ENCODE measurements around the gene ACTR2. TPM values are rescaled to one million over a fixed set of nuclear protein-coding genes. Genes with fewer than 3 reads are reported as not detected.
"Not testable (repeated sequence)": the region's sequence is repeated elsewhere in the genome, so short reads cannot be mapped to it uniquely, and the experiment has no call there.

Gene ACTR2
- 100 to 1,000 TPM; 235 to 273 (median 268) TPM for total RNA-seq
- long read RNA-seq, donor 1, transcript ACTR2-201 (9 exons, 3,861 nt) = major isoform, 34 of 48 reads
- long read RNA-seq, donor 1, partial matches to known transcripts = 5 of 48 reads
- long read RNA-seq, donor 1, other reads (novel, unspliced or antisense) = 9 of 48 reads
- long read RNA-seq, donor 2, transcript ACTR2-201 (9 exons, 3,861 nt) = major isoform, 51 of 68 reads
- long read RNA-seq, donor 2, partial matches to known transcripts = 4 of 68 reads
- long read RNA-seq, donor 2, other reads (novel, unspliced or antisense) = 13 of 68 reads

DNA sequence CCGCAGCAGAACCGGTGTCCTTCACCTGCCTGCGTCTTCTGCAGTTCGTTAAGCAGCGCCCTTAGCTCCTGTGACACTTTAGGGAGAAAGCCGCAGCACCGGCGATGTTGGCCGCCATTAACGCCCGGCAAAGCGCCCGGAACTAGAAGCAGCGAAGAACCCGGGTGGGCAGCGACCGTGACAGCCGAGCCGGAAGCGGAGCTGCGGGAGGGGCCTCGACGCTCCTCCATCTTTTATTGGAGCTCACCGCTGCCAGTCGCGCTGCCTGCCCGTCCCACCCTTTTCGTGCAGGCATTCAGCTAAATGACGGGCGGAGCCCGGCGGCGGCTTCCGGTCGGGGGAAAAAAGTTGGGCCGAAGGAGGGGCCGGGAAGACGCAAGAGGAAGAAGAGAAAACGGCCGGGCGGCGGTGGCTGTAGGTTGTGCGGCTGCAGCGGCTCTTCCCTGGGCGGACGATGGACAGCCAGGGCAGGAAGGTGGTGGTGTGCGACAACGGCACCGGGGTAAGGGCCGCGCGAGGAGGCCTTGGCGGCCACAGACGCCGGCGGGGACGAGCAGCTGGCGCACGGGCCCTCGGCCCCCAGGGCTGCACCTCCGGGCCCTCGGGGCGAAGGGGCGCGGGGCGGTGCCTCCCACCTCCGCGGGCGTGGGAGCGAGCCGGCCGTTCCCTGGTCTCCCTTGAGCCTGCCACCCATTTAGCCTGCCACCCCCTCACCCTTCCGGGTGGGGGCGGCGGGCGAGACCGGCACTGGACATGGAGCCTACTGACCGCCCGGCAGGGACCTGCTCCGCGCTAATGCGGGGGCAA, at the start of gene ACTR2:
Gene ACTR2, plus strand, starts transcription at position 376 of the 807 bp plus-strand sequence. Its CDS starts 79 bp downstream, at position 455.
- H3K9me3 ChIP-seq = no peaks in the 10 kb centered on the region
- H3K4me1 ChIP-seq (ENCODE audit: low read depth) = peaks cover 11% of the 10 kb centered on the region
- TF ChIP-seq, protein P1, sequence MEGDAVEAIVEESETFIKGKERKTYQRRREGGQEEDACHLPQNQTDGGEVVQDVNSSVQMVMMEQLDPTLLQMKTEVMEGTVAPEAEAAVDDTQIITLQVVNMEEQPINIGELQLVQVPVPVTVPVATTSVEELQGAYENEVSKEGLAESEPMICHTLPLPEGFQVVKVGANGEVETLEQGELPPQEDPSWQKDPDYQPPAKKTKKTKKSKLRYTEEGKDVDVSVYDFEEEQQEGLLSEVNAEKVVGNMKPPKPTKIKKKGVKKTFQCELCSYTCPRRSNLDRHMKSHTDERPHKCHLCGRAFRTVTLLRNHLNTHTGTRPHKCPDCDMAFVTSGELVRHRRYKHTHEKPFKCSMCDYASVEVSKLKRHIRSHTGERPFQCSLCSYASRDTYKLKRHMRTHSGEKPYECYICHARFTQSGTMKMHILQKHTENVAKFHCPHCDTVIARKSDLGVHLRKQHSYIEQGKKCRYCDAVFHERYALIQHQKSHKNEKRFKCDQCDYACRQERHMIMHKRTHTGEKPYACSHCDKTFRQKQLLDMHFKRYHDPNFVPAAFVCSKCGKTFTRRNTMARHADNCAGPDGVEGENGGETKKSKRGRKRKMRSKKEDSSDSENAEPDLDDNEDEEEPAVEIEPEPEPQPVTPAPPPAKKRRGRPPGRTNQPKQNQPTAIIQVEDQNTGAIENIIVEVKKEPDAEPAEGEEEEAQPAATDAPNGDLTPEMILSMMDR (IDR thresholded peaks at IDR 0.05) = no peak
- H3K36me3 ChIP-seq (ENCODE audit: low read depth) = no peaks in the 10 kb centered on the region
- intact Hi-C loops (cut with DNase I, micrococcal nuclease) = no loop called here
- H3K4me3 ChIP-seq = peak within 1 kb of the TSS; percentile 99
- ATAC-seq = peak; percentile 97
- DNase-seq = peak; percentile 95 to 99 (median 97)

DNA sequence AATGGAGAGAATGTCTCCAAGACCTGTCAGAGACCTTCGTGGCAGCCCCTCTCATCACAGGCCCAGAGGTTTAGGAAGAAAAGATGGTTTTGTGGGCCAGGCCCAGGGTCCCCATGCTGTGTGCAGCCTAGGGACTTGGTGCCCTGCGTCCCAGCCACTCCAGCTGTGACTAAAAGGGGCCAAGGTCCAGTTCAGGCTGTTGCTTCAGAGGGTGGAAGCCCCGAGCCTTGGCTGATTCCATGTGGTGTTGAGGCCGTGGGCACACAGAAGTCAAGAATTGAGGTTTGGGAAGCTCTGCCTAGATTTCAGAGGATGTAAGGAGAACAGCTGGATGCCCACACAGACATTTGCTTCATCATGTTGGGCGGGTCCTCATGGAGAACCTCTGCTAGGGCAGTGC, 45.1 kb upstream of the ACTR2 start:
- Histone ChIP-seq H3K4me3 (no peak overlapping the region), H3K9me3 (no peaks in the 10 kb centered on the region), H3K4me1 (ENCODE audit: low read depth) (peaks cover 20% of the 10 kb centered on the region), H3K36me3 (ENCODE audit: low read depth) (no peaks in the 10 kb centered on the region)
- intact Hi-C loops (cut with DNase I, micrococcal nuclease) = loop anchor here (10.0 kb wide), 2 partner anchors 108 to 118 kb away; no protein-coding TSS in a partner anchor
- ATAC-seq (no peak), DNase-seq (no peak)
- TF ChIP-seq, protein P1 (IDR thresholded peaks at IDR 0.05) = no peak

DNA sequence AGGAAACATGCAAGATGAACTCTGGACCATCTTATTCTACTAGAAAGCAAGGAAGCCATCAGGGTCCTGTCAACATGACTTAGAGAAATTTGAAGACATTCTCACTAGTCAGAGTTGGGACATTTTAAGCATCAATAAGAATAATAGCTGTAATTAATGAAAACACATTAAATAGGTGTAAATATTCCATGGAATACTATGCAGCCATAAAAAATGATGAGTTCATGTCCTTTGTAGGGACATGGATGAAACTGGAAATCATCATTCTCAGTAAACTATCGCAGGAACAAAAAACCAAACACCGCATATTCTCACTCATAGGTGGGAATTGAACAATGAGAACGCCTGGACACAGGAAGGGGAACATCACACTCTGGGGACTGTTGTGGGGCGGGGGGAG, 44.2 kb upstream of the ACTR2 start:
- not testable (repeated sequence) for H3K4me3 ChIP-seq; H3K36me3 ChIP-seq (ENCODE audit: low read depth); H3K9me3 ChIP-seq; DNase-seq; ATAC-seq
- H3K4me1 ChIP-seq (ENCODE audit: low read depth) = peaks cover 14% of the 10 kb centered on the region
- intact Hi-C loops (cut with DNase I, micrococcal nuclease) = loop anchor here (10.0 kb wide), 2 partner anchors 109 to 119 kb away; no protein-coding TSS in a partner anchor

DNA sequence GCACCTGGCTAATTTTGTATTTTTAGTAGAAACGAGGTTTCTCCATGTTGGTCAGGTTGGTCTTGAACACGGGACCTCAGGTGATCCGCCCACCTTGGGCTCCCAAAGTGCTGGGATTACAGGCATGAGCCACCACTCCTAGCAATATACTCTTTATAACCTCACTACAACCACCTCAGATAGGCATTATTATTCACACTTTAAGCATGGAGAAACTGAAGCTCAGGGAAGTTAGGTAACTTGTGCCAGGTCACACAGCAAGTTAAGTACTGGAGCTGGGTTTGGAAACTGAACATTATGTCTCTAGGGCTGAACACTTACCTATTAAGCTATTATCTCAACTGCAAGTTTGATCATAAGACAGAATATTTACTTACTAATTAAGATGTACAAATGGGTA, 42.6 kb upstream of the ACTR2 start:
- TF ChIP-seq, protein P1 (IDR thresholded peaks at IDR 0.05) = no peak
- DNase-seq (no peak), ATAC-seq (no peak)
- intact Hi-C loops (cut with DNase I, micrococcal nuclease) = loop anchor here (10.0 kb wide), 2 partner anchors 110 to 120 kb away; no protein-coding TSS in a partner anchor
- Histone ChIP-seq H3K36me3 (ENCODE audit: low read depth) (no peaks in the 10 kb centered on the region), H3K9me3 (no peaks in the 10 kb centered on the region), H3K4me3 (no peak overlapping the region), H3K4me1 (ENCODE audit: low read depth) (peaks cover 14% of the 10 kb centered on the region)

DNA sequence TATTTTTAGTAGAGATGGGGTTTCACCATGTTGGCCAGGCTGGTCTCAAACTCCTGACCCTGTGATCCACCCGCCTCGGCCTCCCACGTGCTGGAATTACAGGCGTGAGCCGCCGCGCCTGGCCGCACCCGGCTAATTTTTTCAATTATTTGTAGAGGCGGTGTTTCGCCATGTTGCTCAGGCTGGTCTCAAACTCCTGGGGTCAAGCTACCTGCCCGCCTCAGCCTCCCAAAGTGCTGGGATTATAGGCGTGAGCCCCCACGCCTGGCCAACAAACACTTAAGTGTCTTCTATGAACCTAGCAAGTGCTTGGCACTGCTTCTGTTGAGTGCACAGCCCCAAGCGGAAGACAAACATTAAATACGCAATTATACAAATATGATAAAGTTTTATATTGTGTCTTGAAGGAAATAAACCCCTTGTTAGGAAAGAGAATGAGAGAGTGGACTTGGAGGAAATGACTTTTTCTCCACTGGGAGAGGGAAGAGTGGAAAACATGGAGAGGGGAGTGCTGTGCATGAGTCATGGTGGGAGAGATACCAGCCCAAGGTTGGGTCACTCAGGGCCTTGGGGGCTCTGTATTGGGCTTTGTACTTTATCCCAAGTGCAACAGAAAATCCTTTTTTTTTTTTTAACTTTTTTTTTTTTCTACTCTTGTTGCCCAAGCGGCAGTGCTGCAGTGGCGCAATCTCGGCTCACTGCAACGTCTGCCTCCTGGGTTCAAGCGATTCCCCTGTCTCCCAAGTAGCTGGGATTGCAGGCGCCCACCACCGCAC, 41.4 kb upstream of the ACTR2 start:
- Histone ChIP-seq H3K36me3 (ENCODE audit: low read depth) (no peaks in the 10 kb centered on the region), H3K4me3 (no peak overlapping the region), H3K9me3 (no peaks in the 10 kb centered on the region), H3K4me1 (ENCODE audit: low read depth) (peaks cover 14% of the 10 kb centered on the region)
- ATAC-seq (peak; percentile 86), DNase-seq (peak; percentile 70 to 76 (median 70))
- intact Hi-C loops (cut with DNase I, micrococcal nuclease) = loop anchor here (10.0 kb wide), 2 partner anchors 111 to 121 kb away; no protein-coding TSS in a partner anchor
- TF ChIP-seq, protein P1 (IDR thresholded peaks at IDR 0.05) = no peak
